ENCODE data around the gene OR2A2. TPM values are rescaled to one million over a fixed set of nuclear protein-coding genes. Genes with fewer than 3 reads are reported as not detected.
A peak's percentile ranks its signal among the peaks of the same experiment; 100 is the strongest.
"Not testable (repeated sequence)": the region's sequence is repeated elsewhere in the genome, so short reads cannot be mapped to it uniquely, and the experiment has no call there.

The OR2A2 gene
- not detected for polyA plus RNA-seq (ENCODE audit: insufficient read length in 4 of 4)

- no peak for DNase-seq (ENCODE audit: low read depth in 4 of 4, low spot score in 3 of 4)
Measured at GRCh38 chr7:144109283-144109682, at the start of gene OR2A2. Gene OR2A2 (plus strand): TSS chr7:144109583. CDS start chr7:144109583, 0 bp downstream.

- DNase-seq (ENCODE audit: low read depth in 4 of 4, low spot score in 3 of 4): no peak
Measured at GRCh38 chr7:144063710-144064109, 45.7 kb upstream of the OR2A2 start.

- no peak for DNase-seq (ENCODE audit: low read depth in 4 of 4, low spot score in 3 of 4)
Measured at GRCh38 chr7:144069511-144069910, 39.9 kb upstream of the OR2A2 start, which contains the start of gene OR2A25. Gene OR2A25 (plus strand): TSS chr7:144069811. CDS start chr7:144074220, 4,409 bp downstream.

GRCh38 chr7:144069953-144070352, 39.4 kb upstream of the OR2A2 start:
- DNase-seq (ENCODE audit: low read depth in 4 of 4, low spot score in 3 of 4): no peak

GRCh38 chr7:144074374-144074773, 35.0 kb upstream of the OR2A2 start:
- no peak for DNase-seq (ENCODE audit: low read depth in 4 of 4, low spot score in 3 of 4)

- DNase-seq (ENCODE audit: low read depth in 4 of 4, low spot score in 3 of 4): no peak
Measured at GRCh38 chr7:144085978-144086377, 23.4 kb upstream of the OR2A2 start, which contains the start of gene OR2A12. Gene OR2A12 (plus strand): TSS chr7:144086278. CDS start chr7:144095108, 8,830 bp downstream.

- no peak for DNase-seq (ENCODE audit: low read depth in 4 of 4, low spot score in 3 of 4)
Measured at GRCh38 chr7:144086730-144087129, 22.7 kb upstream of the OR2A2 start.

GRCh38 chr7:144087230-144087629, 22.2 kb upstream of the OR2A2 start:
- DNase-seq (ENCODE audit: low read depth in 4 of 4, low spot score in 3 of 4): no peak

- DNase-seq (ENCODE audit: low read depth in 4 of 4, low spot score in 3 of 4): no peak
Measured at GRCh38 chr7:144090667-144091066, 18.7 kb upstream of the OR2A2 start.

GRCh38 chr7:144098776-144099175, 10.6 kb upstream of the OR2A2 start:
- no peak for DNase-seq (ENCODE audit: low read depth in 4 of 4, low spot score in 3 of 4)

- no peak for DNase-seq (ENCODE audit: low read depth in 4 of 4, low spot score in 3 of 4)
Measured at GRCh38 chr7:144100607-144101006, 8.8 kb upstream of the OR2A2 start.

GRCh38 chr7:144102041-144102440, 7.3 kb upstream of the OR2A2 start:
- DNase-seq (ENCODE audit: low read depth in 4 of 4, low spot score in 3 of 4): no peak

- no peak for DNase-seq (ENCODE audit: low read depth in 4 of 4, low spot score in 3 of 4)
Measured at GRCh38 chr7:144105211-144105610, 4.2 kb upstream of the OR2A2 start.

- DNase-seq (ENCODE audit: low read depth in 4 of 4, low spot score in 3 of 4): no peak
Measured at GRCh38 chr7:144110272-144110671, 889 bp downstream of the OR2A2 start.

- DNase-seq (ENCODE audit: low read depth in 4 of 4, low spot score in 3 of 4): no peak
Measured at GRCh38 chr7:144113651-144114050, 4.3 kb downstream of the OR2A2 start.

- no peak for DNase-seq (ENCODE audit: low read depth in 4 of 4, low spot score in 3 of 4)
Measured at GRCh38 chr7:144118341-144118740, 9.0 kb downstream of the OR2A2 start.

- DNase-seq (ENCODE audit: low read depth in 4 of 4, low spot score in 3 of 4): no peak
Measured at GRCh38 chr7:144122876-144123275, 13.5 kb downstream of the OR2A2 start, which contains the start of gene OR2A14. Gene OR2A14 (plus strand): TSS chr7:144123176. CDS start chr7:144129113, 5,937 bp downstream.

- DNase-seq (ENCODE audit: low read depth in 4 of 4, low spot score in 3 of 4): peak; percentile 50 to 56 (median 54)
Measured at GRCh38 chr7:144127714-144128334, 18.4 kb downstream of the OR2A2 start.

- not testable (repeated sequence) for DNase-seq (ENCODE audit: low read depth in 4 of 4, low spot score in 3 of 4)
Measured at GRCh38 chr7:144129601-144130000, 20.2 kb downstream of the OR2A2 start.

GRCh38 chr7:144130730-144131129, 21.3 kb downstream of the OR2A2 start:
- DNase-seq (ENCODE audit: low read depth in 4 of 4, low spot score in 3 of 4): no peak

GRCh38 chr7:144132262-144132661, 22.9 kb downstream of the OR2A2 start:
- DNase-seq (ENCODE audit: low read depth in 4 of 4, low spot score in 3 of 4): no peak

- DNase-seq (ENCODE audit: low read depth in 4 of 4, low spot score in 3 of 4): no peak
Measured at GRCh38 chr7:144133307-144133706, 23.9 kb downstream of the OR2A2 start.
